Measurements from ENCODE around the gene PRCP.

Gene PRCP

GRCh38 chr11:82810326-82810725 is 89.9 kb downstream of the PRCP start:
- Histone ChIP-seq H3K27me3 (ENCODE audit: insufficient read depth, low read length) (peaks cover 31% of the 10 kb centered on the region), H3K36me3 (ENCODE audit: insufficient read depth, low read length) (no peaks in the 10 kb centered on the region), H3K79me2 (ENCODE audit: control insufficient read depth, insufficient read depth, low read length, unreplicated experiment) (no peaks in the 10 kb centered on the region), H3K4me3 (ENCODE audit: low read depth, low read length) (no peak overlapping the region), H3K4me1 (ENCODE audit: control insufficient read depth, insufficient read depth, low read length, unreplicated experiment) (no peaks in the 10 kb centered on the region), H3K27ac (ENCODE audit: low read depth, low read length) (no peak overlapping the region), H2AFZ (ENCODE audit: low read length, unreplicated experiment) (no peak overlapping the region)

- no peak overlapping the region for H2AFZ ChIP-seq (ENCODE audit: low read length, unreplicated experiment)
- H3K4me1 ChIP-seq (ENCODE audit: control insufficient read depth, insufficient read depth, low read length, unreplicated experiment): no peaks in the 10 kb centered on the region
- peaks cover 31% of the 10 kb centered on the region for H3K27me3 ChIP-seq (ENCODE audit: insufficient read depth, low read length)
- H3K27ac ChIP-seq (ENCODE audit: low read depth, low read length): no peak overlapping the region
- no peak overlapping the region for H3K4me3 ChIP-seq (ENCODE audit: low read depth, low read length)
- H3K36me3 ChIP-seq (ENCODE audit: insufficient read depth, low read length): no peaks in the 10 kb centered on the region
- H3K79me2 ChIP-seq (ENCODE audit: control insufficient read depth, insufficient read depth, low read length, unreplicated experiment): no peaks in the 10 kb centered on the region
These were observed 92.6 kb downstream of the PRCP start for GRCh38 chr11:82807646-82808045.

DNA sequence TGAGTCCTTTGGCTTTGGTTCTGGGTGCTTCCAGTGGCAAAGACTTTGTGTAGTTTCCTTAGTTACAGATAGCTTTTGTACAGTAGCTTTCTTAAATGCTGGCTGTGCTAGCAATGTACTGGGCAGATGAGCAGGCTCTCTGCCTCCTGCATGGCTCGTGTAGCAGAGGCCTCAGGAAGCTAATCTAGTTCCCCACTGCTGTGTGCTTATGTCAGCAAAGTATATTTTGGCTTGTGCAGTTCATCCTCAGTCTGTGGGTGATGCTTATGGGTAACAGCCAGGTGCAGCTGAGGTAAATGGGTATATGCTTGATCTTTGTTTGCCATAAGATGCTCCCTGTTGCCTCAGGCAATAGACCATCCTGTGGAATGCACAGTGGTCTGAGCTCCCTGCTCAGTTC is 97.5 kb downstream of the PRCP start:
- Histone ChIP-seq H3K36me3 (ENCODE audit: insufficient read depth, low read length) (no peaks in the 10 kb centered on the region), H3K4me1 (ENCODE audit: control insufficient read depth, insufficient read depth, low read length, unreplicated experiment) (no peaks in the 10 kb centered on the region), H3K27me3 (ENCODE audit: insufficient read depth, low read length) (peaks cover 13% of the 10 kb centered on the region), H3K79me2 (ENCODE audit: control insufficient read depth, insufficient read depth, low read length, unreplicated experiment) (no peaks in the 10 kb centered on the region), H3K4me3 (ENCODE audit: low read depth, low read length) (no peak overlapping the region), H2AFZ (ENCODE audit: low read length, unreplicated experiment) (no peak overlapping the region), H3K27ac (ENCODE audit: low read depth, low read length) (no peak overlapping the region)

- Histone ChIP-seq H2AFZ (ENCODE audit: low read length, unreplicated experiment) (no peak overlapping the region), H3K79me2 (ENCODE audit: control insufficient read depth, insufficient read depth, low read length, unreplicated experiment) (no peaks in the 10 kb centered on the region), H3K4me3 (ENCODE audit: low read depth, low read length) (no peak overlapping the region), H3K4me1 (ENCODE audit: control insufficient read depth, insufficient read depth, low read length, unreplicated experiment) (no peaks in the 10 kb centered on the region), H3K27me3 (ENCODE audit: insufficient read depth, low read length) (0 out of 2 replicates have a peak, but pooled peaks cover 7% of the 10 kb centered on the region), H3K27ac (ENCODE audit: low read depth, low read length) (no peak overlapping the region), H3K36me3 (ENCODE audit: insufficient read depth, low read length) (no peaks in the 10 kb centered on the region)
These were observed 103.0 kb downstream of the PRCP start for GRCh38 chr11:82796998-82797961.

GRCh38 chr11:82794490-82794889 is 105.7 kb downstream of the PRCP start:
- Histone ChIP-seq H2AFZ (ENCODE audit: low read length, unreplicated experiment) (no peak overlapping the region), H3K27me3 (ENCODE audit: insufficient read depth, low read length) (0 out of 2 replicates have a peak, but pooled peaks cover 7% of the 10 kb centered on the region), H3K27ac (ENCODE audit: low read depth, low read length) (no peak overlapping the region)

DNA sequence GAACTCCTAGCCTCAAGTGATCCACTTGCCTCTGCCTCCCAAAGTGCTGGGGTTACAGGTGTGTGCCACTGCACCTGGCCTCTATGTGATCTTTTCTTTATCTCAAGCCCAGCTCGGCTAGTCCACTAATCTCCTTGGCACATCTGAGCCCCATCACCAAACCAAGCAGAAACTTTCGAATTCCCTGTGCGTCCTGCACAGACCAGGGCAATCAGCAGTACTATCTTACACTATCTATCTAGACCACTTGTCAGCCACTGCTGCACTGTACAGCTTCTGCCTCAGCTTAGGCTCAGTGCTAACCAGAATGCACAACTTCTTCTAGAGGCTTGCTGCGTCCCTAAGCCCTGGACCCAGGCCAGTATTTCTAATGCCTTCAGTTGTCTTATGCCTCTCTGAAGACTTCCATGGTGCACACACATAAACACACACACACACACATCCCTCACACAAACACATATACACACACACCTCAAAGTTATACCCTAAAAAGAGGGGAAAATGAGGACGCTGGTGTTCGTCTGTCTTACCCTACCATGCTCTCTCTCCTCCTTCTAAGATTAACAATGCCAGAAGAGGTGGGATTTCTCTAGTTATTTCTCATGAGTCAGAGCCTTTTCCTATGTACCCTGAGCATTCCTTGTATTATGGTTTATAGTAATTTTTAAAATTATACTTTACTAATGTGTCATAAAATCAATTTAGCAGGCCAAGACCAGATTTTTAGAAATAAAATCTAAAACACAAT is 107.2 kb downstream of the PRCP start:
- Histone ChIP-seq H2AFZ (ENCODE audit: low read length, unreplicated experiment) (no peak overlapping the region), H3K36me3 (ENCODE audit: insufficient read depth, low read length) (no peaks in the 10 kb centered on the region), H3K4me1 (ENCODE audit: control insufficient read depth, insufficient read depth, low read length, unreplicated experiment) (no peaks in the 10 kb centered on the region), H3K4me3 (ENCODE audit: low read depth, low read length) (no peak overlapping the region), H3K27ac (ENCODE audit: low read depth, low read length) (no peak overlapping the region), H3K27me3 (ENCODE audit: insufficient read depth, low read length) (no peaks in the 10 kb centered on the region), H3K79me2 (ENCODE audit: control insufficient read depth, insufficient read depth, low read length, unreplicated experiment) (no peaks in the 10 kb centered on the region)

More at GRCh38 chr11:82794490-82794889, 105.7 kb downstream of the PRCP start:
- Histone ChIP-seq H3K79me2 (ENCODE audit: control insufficient read depth, insufficient read depth, low read length, unreplicated experiment) (no peaks in the 10 kb centered on the region), H3K36me3 (ENCODE audit: insufficient read depth, low read length) (no peaks in the 10 kb centered on the region), H3K4me1 (ENCODE audit: control insufficient read depth, insufficient read depth, low read length, unreplicated experiment) (no peaks in the 10 kb centered on the region), H3K4me3 (ENCODE audit: low read depth, low read length) (no peak overlapping the region)

DNA sequence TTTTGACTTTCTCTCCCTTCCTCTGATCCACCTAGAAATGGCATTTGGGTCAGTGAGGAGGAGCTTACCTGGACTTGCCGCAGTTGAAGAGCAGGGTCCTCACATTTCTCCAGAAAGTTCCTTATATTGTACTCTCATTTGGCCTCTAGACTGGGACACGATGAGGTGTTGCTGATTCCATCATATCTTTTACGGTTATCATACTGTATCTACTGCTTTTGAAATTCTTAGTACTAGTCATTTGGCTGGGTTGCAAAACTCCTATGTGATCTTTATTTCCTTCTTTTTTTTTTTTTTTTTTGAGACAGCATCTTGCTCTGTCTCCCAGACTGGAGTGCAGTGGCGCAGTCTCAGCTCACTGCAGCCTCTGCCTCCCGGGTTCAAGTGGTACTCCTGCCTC is 107.9 kb downstream of the PRCP start:
- Histone ChIP-seq H3K27ac (ENCODE audit: low read depth, low read length) (no peak overlapping the region), H2AFZ (ENCODE audit: low read length, unreplicated experiment) (no peak overlapping the region), H3K4me1 (ENCODE audit: control insufficient read depth, insufficient read depth, low read length, unreplicated experiment) (no peaks in the 10 kb centered on the region), H3K79me2 (ENCODE audit: control insufficient read depth, insufficient read depth, low read length, unreplicated experiment) (no peaks in the 10 kb centered on the region), H3K27me3 (ENCODE audit: insufficient read depth, low read length) (no peaks in the 10 kb centered on the region), H3K36me3 (ENCODE audit: insufficient read depth, low read length) (no peaks in the 10 kb centered on the region), H3K4me3 (ENCODE audit: low read depth, low read length) (no peak overlapping the region)

- no peak overlapping the region for H2AFZ ChIP-seq (ENCODE audit: low read length, unreplicated experiment)
- H3K27me3 ChIP-seq (ENCODE audit: insufficient read depth, low read length): no peaks in the 10 kb centered on the region
- no peaks in the 10 kb centered on the region for H3K79me2 ChIP-seq (ENCODE audit: control insufficient read depth, insufficient read depth, low read length, unreplicated experiment)
- H3K27ac ChIP-seq (ENCODE audit: low read depth, low read length): no peak overlapping the region
- no peaks in the 10 kb centered on the region for H3K4me1 ChIP-seq (ENCODE audit: control insufficient read depth, insufficient read depth, low read length, unreplicated experiment)
- H3K4me3 ChIP-seq (ENCODE audit: low read depth, low read length): no peak overlapping the region
- H3K36me3 ChIP-seq (ENCODE audit: insufficient read depth, low read length): no peaks in the 10 kb centered on the region
These were observed 108.5 kb downstream of the PRCP start for GRCh38 chr11:82791779-82792178.

DNA sequence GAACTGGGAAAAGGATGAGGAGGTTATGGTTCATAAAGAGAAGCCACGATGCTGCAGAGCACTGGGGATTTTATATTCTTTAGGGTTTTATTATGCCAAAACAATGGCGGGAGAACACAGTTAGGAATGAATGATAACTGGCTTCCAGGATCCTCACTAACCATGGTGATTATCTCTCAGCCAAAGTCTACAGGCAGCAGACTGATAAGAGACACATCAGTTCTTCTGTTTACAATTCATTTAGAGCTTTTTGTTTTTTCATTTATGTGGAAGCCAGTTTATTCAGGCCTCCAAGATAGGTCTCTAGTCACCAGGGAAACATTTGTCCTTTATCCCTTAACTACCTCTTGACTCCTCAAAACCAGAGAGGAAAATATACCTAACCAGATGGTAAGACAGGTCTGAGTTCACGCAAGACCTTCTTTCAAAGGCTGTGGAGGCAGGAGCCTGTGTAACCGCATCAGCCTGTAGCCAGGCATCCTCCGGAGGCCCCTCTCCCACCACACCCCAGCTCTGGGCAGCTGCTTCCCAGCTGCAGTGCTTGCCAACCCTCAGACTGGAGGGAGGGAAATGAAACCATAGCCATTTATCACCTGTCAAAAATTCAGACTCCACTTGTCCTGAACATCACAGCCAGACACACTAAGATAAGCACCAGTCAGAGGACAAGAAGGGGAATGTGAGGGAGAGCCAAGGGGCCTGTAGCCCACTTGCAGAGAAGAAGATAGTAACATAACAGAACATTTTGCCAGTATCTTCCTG is 109.3 kb downstream of the PRCP start:
- Histone ChIP-seq H3K27ac (ENCODE audit: low read depth, low read length) (no peak overlapping the region), H3K4me1 (ENCODE audit: control insufficient read depth, insufficient read depth, low read length, unreplicated experiment) (no peaks in the 10 kb centered on the region), H2AFZ (ENCODE audit: low read length, unreplicated experiment) (no peak overlapping the region), H3K27me3 (ENCODE audit: insufficient read depth, low read length) (no peaks in the 10 kb centered on the region), H3K4me3 (ENCODE audit: low read depth, low read length) (no peak overlapping the region), H3K79me2 (ENCODE audit: control insufficient read depth, insufficient read depth, low read length, unreplicated experiment) (no peaks in the 10 kb centered on the region), H3K36me3 (ENCODE audit: insufficient read depth, low read length) (no peaks in the 10 kb centered on the region)

- no peak overlapping the region for H3K27ac ChIP-seq (ENCODE audit: low read depth, low read length)
- H3K4me1 ChIP-seq (ENCODE audit: control insufficient read depth, insufficient read depth, low read length, unreplicated experiment): no peaks in the 10 kb centered on the region
- H3K79me2 ChIP-seq (ENCODE audit: control insufficient read depth, insufficient read depth, low read length, unreplicated experiment): no peaks in the 10 kb centered on the region
- H2AFZ ChIP-seq (ENCODE audit: low read length, unreplicated experiment): no peak overlapping the region
- no peaks in the 10 kb centered on the region for H3K36me3 ChIP-seq (ENCODE audit: insufficient read depth, low read length)
- no peak overlapping the region for H3K4me3 ChIP-seq (ENCODE audit: low read depth, low read length)
- no peaks in the 10 kb centered on the region for H3K27me3 ChIP-seq (ENCODE audit: insufficient read depth, low read length)
These were observed 112.2 kb downstream of the PRCP start for GRCh38 chr11:82787981-82788380.
